Thoracic aorta (tissue), 2 donors: Measurements from ENCODE around the gene EPHA4. TPM values are rescaled to one million over a fixed set of nuclear protein-coding genes. Genes with fewer than 3 reads are reported as not detected.

Experiments
- ATAC-seq: fragments of 150-250 bp; one replicate; pipeline ENCODE4 v1.8.0; 2017; ENCODE audit warnings: low read depth; ENCODE audit not compliant: insufficient number of reproducible peaks, low FRiP score
- DNase-seq: peaks from one replicate; pipeline ENCODE4 v3.0.0-alpha.2; 2020; ENCODE audit warnings: low spot score
- H3K27ac ChIP-seq, 2 donors: fragments of 200-600 bp; sonication (generic); 1 replicate in 1 of 2; 2 replicates in 1 of 2; pipeline ENCODE4 v1.5.1; 2016; ENCODE audit warnings: mild to moderate bottlenecking in 2 of 2, moderate library complexity in 2 of 2
- H3K27me3 ChIP-seq: fragments of 200-600 bp; sonication (generic); replicated peaks from 2 replicates; pipeline ENCODE4 v1.6.0; 2016; ENCODE audit warnings: mild to moderate bottlenecking; ENCODE audit not compliant: insufficient read depth
- H3K36me3 ChIP-seq: fragments of 200-600 bp; sonication (generic); one replicate; pipeline ENCODE4 v1.5.1; 2016
- H3K4me1 ChIP-seq, 2 donors: fragments of 200-600 bp; sonication (generic); 1 replicate in 1 of 2; 2 replicates in 1 of 2; pipeline versions ENCODE4 v1.5.1 to v1.6.0; 2016; ENCODE audit warnings: low read depth in 2 of 2, mild to moderate bottlenecking in 1 of 2; ENCODE audit not compliant: control insufficient read depth in 1 of 2
- H3K4me3 ChIP-seq: fragments of 200-600 bp; sonication (generic); 2 replicates; pipeline ENCODE4 v1.5.1; 2016; ENCODE audit warnings: mild to moderate bottlenecking
- H3K9me3 ChIP-seq: fragments of 200-600 bp; sonication (generic); 2 replicates; pipeline ENCODE4 v1.5.1; 2016
- CTCF ChIP-seq: fragments of 200-600 bp; sonication (generic); IDR thresholded peaks from one replicate; pipeline ENCODE4 v1.5.1; 2019; ENCODE audit warnings: antibody characterized with exemption
- total RNA-seq, 2 donors: library from RNA; depleted of rRNA; stranded (reverse); fragments of >200 nt; gene quantifications; one replicate each; pipeline versions ENCODE4 v1.1.0 to v1.2.3, GENCODE V29; 2016

EPHA4 gene
- total RNA-seq, 2 donors from 2014 or later, result 20.4 to 53.3 TPM

GRCh38 chr2:221448057-221448843, 123.9 kb downstream of the EPHA4 start:
- no peak for ATAC-seq

GRCh38 chr2:221447310-221447709, 124.8 kb downstream of the EPHA4 start:
- H3K4me3 ChIP-seq, result no peak overlapping the region
- H3K27ac ChIP-seq, result no peak overlapping the region
- H3K36me3 ChIP-seq, result peaks cover 4% of the 10 kb centered on the region
- no peak for ATAC-seq
- H3K9me3 ChIP-seq, result no peaks in the 10 kb centered on the region
- no peak for DNase-seq
- H3K4me1 ChIP-seq, result peaks cover 8 to 27% of the 10 kb centered on the region in 2 donors
- TF ChIP-seq CTCF, result no peak
- no peaks in the 10 kb centered on the region for H3K27me3 ChIP-seq

More at GRCh38 chr2:221448057-221448843, 123.9 kb downstream of the EPHA4 start:
- no peaks in the 10 kb centered on the region for H3K36me3 ChIP-seq
- no peak overlapping the region for H3K4me3 ChIP-seq
- H3K9me3 ChIP-seq, result no peaks in the 10 kb centered on the region
- H3K4me1 ChIP-seq, result peaks cover 8 to 27% of the 10 kb centered on the region in 2 donors
- H3K27me3 ChIP-seq, result no peaks in the 10 kb centered on the region
- TF ChIP-seq CTCF, result no peak
- no peak for DNase-seq
- no peak overlapping the region for H3K27ac ChIP-seq

- ATAC-seq, result no peak
- DNase-seq, result no peak
- Histone ChIP-seq H3K27me3 (no peaks in the 10 kb centered on the region), H3K4me1 (peaks cover 8 to 27% of the 10 kb centered on the region in 2 donors), H3K4me3 (no peak overlapping the region), H3K27ac (no peak overlapping the region), H3K36me3 (peaks cover 16% of the 10 kb centered on the region), H3K9me3 (no peaks in the 10 kb centered on the region)
- TF ChIP-seq CTCF, result no peak
These were observed 126.0 kb downstream of the EPHA4 start for GRCh38 chr2:221446140-221446539.

GRCh38 chr2:221444106-221444505, 128.0 kb downstream of the EPHA4 start:
- peak; percentile 64 for ATAC-seq
- peaks cover 16% of the 10 kb centered on the region for H3K36me3 ChIP-seq
- H3K4me3 ChIP-seq, result no peak overlapping the region
- TF ChIP-seq CTCF, result no peak
- peaks cover 8 to 35% of the 10 kb centered on the region in 2 donors for H3K4me1 ChIP-seq
- DNase-seq, result no peak
- no peaks in the 10 kb centered on the region for H3K9me3 ChIP-seq
- peak overlapping the region; percentile 14 to 30 for H3K27ac ChIP-seq
- no peaks in the 10 kb centered on the region for H3K27me3 ChIP-seq

- no peak for DNase-seq
- H3K27ac ChIP-seq, result peak overlapping the region; percentile 14 to 30
- H3K4me3 ChIP-seq, result no peak overlapping the region
- H3K36me3 ChIP-seq, result peaks cover 16% of the 10 kb centered on the region
- peaks cover 7 to 30% of the 10 kb centered on the region in 2 donors for H3K4me1 ChIP-seq
- no peaks in the 10 kb centered on the region for H3K27me3 ChIP-seq
- no peaks in the 10 kb centered on the region for H3K9me3 ChIP-seq
- TF ChIP-seq CTCF, result no peak
- ATAC-seq, result no peak
These were observed 128.5 kb downstream of the EPHA4 start for GRCh38 chr2:221443645-221444044.
